Measurements from ENCODE around the gene RPL37A. TPM values are rescaled to one million over a fixed set of nuclear protein-coding genes. Genes with fewer than 3 reads are reported as not detected.

Gene RPL37A
- polyA plus RNA-seq, 3 donors: 1,504 to 1,660 (median 1,597) TPM

DNA sequence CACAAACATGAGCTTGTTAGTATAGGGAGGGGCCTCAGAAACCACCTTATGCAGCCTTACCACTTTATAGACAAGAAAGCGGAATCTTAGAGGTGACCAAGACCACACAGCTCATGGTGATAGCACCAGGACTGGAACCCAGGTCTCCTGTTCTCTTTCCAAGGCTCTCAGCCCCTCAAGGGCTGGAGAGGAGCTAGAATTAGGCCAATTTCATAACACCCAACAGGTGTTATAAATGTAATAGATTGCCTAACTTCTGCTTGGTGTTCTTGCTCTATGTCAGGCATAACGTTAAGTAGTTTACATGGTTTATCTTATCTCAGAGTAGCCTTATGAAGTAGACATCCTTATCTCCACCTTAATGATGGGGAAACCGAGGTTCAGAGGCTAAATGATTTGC lies 42.9 kb downstream of the RPL37A start:
- Histone ChIP-seq H3K9me3 (replicated peaks in 1 of 2; ENCODE audit: control insufficient read depth in 1 of 2, insufficient read depth in 1 of 2, low read length in 2 of 2) (no peaks in the 10 kb centered on the region), H4K20me1 (ENCODE audit: insufficient read depth, low read length) (no peaks in the 10 kb centered on the region), H3K27me3 (ENCODE audit: control insufficient read depth in 2 of 2, insufficient read depth in 2 of 2, low read length in 2 of 2) (peaks cover 0 to 5% of the 10 kb centered on the region in 2 donors), H3K4me3 (replicated peaks in 1 of 3; ENCODE audit: low read depth in 2 of 3, low read length in 3 of 3) (no peak overlapping the region), H3K4me2 (replicated peaks; ENCODE audit: extremely low read depth, low read length, poor library complexity, severe bottlenecking) (no peak overlapping the region), H3K79me2 (ENCODE audit: insufficient read depth, low read length) (no peaks in the 10 kb centered on the region), H2AFZ (ENCODE audit: insufficient read depth, low read depth, low read length, poor library complexity, severe bottlenecking) (no peak overlapping the region), H3K36me3 (replicated peaks in 1 of 2; ENCODE audit: control insufficient read depth in 1 of 2, insufficient read depth in 2 of 2, low read length in 2 of 2) (no peaks in the 10 kb centered on the region), H3K9ac (ENCODE audit: insufficient read depth, low read length, poor library complexity, severe bottlenecking) (no peak overlapping the region), H3K27ac (ENCODE audit: low read depth in 1 of 2, low read length in 2 of 2) (no peak overlapping the region), H3K4me1 (ENCODE audit: control insufficient read depth in 1 of 2, insufficient read depth in 2 of 2, low read length in 2 of 2) (no peaks in the 10 kb centered on the region)
- Mint-ChIP-seq H3K27me3 (ENCODE audit: low read depth in 3 of 3) (peaks cover 2 to 6% (median 2%) of the 10 kb centered on the region in 3 donors), H3K4me3 (no peak overlapping the region), H3K36me3 (no peaks in the 10 kb centered on the region), H3K9me3 (peaks cover 0 to 1% (median 0%) of the 10 kb centered on the region in 7 donors), H3K27ac (peak overlapping the region in 1 of 7 donors; percentile 31), H3K4me1 (peaks cover 12% of the 10 kb centered on the region)
- TF ChIP-seq, protein P1, sequence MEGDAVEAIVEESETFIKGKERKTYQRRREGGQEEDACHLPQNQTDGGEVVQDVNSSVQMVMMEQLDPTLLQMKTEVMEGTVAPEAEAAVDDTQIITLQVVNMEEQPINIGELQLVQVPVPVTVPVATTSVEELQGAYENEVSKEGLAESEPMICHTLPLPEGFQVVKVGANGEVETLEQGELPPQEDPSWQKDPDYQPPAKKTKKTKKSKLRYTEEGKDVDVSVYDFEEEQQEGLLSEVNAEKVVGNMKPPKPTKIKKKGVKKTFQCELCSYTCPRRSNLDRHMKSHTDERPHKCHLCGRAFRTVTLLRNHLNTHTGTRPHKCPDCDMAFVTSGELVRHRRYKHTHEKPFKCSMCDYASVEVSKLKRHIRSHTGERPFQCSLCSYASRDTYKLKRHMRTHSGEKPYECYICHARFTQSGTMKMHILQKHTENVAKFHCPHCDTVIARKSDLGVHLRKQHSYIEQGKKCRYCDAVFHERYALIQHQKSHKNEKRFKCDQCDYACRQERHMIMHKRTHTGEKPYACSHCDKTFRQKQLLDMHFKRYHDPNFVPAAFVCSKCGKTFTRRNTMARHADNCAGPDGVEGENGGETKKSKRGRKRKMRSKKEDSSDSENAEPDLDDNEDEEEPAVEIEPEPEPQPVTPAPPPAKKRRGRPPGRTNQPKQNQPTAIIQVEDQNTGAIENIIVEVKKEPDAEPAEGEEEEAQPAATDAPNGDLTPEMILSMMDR (IDR thresholded peaks at IDR 0.05): no peak
- intact Hi-C loops (cut with micrococcal nuclease): no loop called here
- WGBS (ENCODE audit: insufficient coverage): no CpG with 5 or more reads among the region's 3 CpGs
- no peak for DNase-seq

DNA sequence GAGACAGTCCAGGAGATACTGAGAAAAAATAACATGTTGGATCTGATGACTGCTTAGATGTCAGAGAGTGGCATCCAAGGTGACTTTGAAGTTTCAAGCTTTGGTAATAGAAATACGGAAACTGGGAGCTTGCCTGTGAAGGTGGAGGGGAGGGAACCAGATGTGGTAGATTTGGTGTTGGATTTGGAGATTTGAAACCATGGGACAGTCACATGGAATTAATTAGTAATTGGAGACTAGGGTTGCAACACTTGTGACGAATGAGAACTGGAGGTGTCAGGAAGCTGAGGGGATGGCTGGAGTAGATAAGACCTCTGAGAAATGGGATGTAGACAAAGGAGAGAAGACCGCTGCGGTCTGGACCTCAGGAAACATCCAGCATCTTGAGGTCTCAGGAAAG lies 46.7 kb downstream of the RPL37A start:
- no peaks in the 10 kb centered on the region for H3K4me1 ChIP-seq (ENCODE audit: control insufficient read depth in 1 of 2, insufficient read depth in 2 of 2, low read length in 2 of 2)
- Mint-ChIP-seq H3K4me1 (peaks cover 12% of the 10 kb centered on the region), H3K27ac (no peak overlapping the region), H3K4me3 (no peak overlapping the region), H3K36me3 (no peaks in the 10 kb centered on the region), H3K9me3 (peaks cover 0 to 5% (median 0%) of the 10 kb centered on the region in 7 donors), H3K27me3 (ENCODE audit: low read depth in 3 of 3) (peaks cover 3 to 5% (median 4%) of the 10 kb centered on the region in 3 donors)
- H3K9ac ChIP-seq (ENCODE audit: insufficient read depth, low read length, poor library complexity, severe bottlenecking): no peak overlapping the region
- no peak overlapping the region for H3K27ac ChIP-seq (ENCODE audit: low read depth in 1 of 2, low read length in 2 of 2)
- no peak overlapping the region for H3K4me2 ChIP-seq (replicated peaks; ENCODE audit: extremely low read depth, low read length, poor library complexity, severe bottlenecking)
- TF ChIP-seq, protein P1 (IDR thresholded peaks at IDR 0.05): no peak
- DNase-seq: peak in 1 of 3 donors; percentile 7
- H3K4me3 ChIP-seq (replicated peaks in 1 of 3; ENCODE audit: low read depth in 2 of 3, low read length in 3 of 3): no peak overlapping the region
- H3K9me3 ChIP-seq (replicated peaks in 1 of 2; ENCODE audit: control insufficient read depth in 1 of 2, insufficient read depth in 1 of 2, low read length in 2 of 2): no peaks in the 10 kb centered on the region
- no peaks in the 10 kb centered on the region for H3K36me3 ChIP-seq (replicated peaks in 1 of 2; ENCODE audit: control insufficient read depth in 1 of 2, insufficient read depth in 2 of 2, low read length in 2 of 2)
- 4% methylated on average over 4 of the region's 4 CpGs for WGBS (ENCODE audit: insufficient coverage)
- no peaks in the 10 kb centered on the region for H3K79me2 ChIP-seq (ENCODE audit: insufficient read depth, low read length)
- peaks cover 0 to 5% of the 10 kb centered on the region in 2 donors for H3K27me3 ChIP-seq (ENCODE audit: control insufficient read depth in 2 of 2, insufficient read depth in 2 of 2, low read length in 2 of 2)
- intact Hi-C loops (cut with micrococcal nuclease): no loop called here
- no peaks in the 10 kb centered on the region for H4K20me1 ChIP-seq (ENCODE audit: insufficient read depth, low read length)
- H2AFZ ChIP-seq (ENCODE audit: insufficient read depth, low read depth, low read length, poor library complexity, severe bottlenecking): no peak overlapping the region

Data from CD14-positive monocyte (primary cell).